Stimulated activated CD8-positive, alpha-beta memory T cell treated with anti-CD3 and anti-CD28 coated beads, Interleukin-7, amount 100 ng/mL, for 48 hours (primary cell): ENCODE measurements around the gene CDH8.
"Not testable (repeated sequence)": the region's sequence is repeated elsewhere in the genome, so short reads cannot be mapped to it uniquely, and the experiment has no call there.

ENCODE experiments used
- DNase-seq, 2 donors: peaks; one replicate each; pipeline ENCODE4 v3.0.0-alpha.2; 2020; ENCODE audit warnings: low read depth in 1 of 2; ENCODE audit errors: extremely low read depth in 1 of 2

The CDH8 gene

DNA sequence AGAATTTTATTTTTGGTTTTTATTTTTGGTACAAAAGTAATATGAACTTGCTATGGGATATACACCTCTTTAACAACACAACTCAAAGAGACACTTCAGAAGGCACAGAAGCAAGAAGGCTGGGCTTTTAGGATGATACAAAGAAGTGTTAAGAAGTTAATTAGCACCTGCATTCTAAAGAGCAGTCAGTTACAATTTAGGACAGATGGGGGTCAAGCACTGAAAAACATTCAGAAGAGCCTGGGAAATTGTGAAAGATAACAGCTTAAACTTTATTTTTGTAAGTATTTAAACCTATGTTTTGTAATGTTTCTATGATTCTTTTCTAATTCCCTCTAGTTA, 163.5 kb downstream of the CDH8 start:
- no peak for DNase-seq

DNA sequence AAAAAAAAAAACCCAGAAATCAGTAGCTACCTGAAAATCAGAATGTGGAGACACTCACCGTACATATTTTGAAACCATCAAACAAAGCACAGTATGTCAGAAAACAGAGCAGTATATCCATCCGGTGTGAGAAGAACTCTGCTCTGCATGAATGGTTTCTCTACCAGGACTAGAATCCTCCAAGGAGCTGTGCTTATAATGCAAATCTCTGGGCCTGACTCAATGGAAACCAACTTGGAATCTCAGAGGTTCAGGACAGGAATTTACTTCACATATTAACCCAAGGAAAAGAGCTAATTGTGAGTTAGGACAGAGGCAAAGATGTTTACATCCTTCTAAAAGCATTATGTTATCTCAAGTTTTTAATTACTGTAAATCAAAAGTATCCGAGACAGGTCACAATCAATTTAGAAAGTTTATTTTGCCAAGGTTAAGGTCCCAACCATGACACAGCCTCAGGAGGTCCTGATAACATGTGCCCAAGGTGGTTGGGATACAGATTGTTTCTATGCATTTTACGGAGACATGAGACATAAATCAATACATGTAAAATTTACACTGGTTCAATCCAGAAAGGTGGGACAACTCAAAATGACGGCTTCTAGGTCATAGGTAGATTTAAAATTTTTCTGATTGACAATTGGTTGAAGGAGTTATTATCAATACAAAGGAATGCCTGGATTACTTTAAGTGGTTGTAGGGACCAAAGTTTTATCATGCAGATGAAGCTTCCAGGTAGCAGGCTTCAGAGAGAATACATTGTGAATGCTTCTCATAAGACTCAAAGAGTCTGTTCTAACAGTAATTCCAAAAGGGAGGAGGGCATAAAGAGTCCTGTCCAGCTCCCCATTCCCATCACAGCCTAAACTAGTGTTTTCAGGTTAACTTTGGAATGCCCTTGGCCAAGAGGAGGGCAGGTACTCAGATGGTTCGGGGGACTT, 164.1 kb downstream of the CDH8 start:
- no peak for DNase-seq

DNA sequence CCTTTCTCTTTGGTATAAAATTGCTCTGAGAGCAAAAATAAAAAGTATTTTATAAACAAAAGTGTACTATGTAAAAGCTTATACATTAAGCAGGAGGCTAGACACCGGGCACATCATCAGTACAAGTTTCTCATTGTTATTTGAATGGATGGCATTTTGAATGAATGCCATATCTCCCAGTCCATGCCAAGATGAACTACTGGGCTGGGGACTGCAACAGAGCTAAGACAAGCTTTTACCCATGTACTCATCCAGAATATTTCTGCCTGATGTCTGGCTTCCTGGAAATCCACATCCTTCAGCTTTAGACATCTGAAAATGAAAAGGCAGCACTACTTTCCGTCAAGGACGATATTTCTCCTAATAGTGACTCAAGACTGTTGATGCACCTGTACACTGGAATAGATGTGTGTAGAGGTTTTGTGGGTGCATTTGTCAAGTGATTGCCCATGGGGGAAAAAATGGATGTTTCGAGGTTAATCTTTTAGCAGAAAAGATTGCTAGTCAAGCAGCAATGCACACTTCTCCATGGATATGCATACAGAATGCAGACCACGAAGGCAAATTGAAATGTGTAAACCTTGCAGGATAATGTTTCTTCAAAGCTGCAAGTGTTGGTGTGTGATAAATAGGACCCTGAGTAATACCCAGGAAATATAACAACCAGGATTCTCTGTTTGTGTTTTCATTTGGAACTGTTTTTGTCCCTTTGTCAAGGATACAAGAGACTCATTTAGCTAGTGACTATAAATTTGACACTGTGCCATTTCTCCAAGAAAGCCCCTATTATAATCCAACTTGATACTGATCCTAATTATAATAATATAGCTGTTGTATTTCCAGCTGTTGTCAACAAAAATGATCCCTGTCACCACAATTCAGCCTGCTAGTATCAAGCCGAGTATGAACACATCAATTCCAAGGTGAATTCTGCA, 173.8 kb downstream of the CDH8 start:
- no peak for DNase-seq

DNA sequence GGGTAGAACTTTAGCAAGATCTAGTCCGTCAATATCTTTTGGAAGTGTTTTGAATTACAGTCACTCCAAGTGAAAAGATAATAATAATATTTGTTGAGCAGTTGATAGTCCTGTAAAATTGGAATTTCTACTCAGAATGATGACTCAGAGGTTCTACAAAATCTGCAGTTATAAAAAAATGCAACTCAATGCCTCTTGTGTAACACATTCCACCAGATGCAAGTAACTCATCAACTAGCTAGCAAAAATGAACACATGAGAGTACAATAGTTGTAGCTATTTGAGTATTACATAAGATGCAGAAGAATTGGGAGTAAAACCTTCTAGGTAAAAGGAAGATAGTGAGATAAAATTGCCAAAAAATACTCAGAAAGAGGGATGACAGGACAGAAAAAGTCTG, 177.2 kb downstream of the CDH8 start:
- DNase-seq = no peak

DNA sequence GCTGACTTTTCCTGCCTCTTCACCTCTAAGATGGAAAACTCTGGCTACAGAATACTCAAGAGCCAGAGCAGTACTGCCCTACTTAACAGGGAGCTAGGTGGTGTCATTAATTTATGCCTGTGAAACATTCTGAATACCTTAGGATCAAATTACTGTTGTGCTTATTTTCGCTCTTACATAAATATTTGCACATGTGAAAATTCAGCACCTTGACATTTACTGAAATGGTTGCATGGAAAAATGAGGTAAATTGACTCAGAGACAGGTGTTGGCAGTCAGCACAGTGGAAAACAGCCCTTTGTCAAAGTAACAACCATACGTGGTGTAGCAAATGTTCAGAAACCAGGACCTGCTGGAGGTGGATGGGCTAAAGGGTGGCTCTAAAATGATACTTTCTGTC, 193.6 kb downstream of the CDH8 start:
- no peak for DNase-seq

DNA sequence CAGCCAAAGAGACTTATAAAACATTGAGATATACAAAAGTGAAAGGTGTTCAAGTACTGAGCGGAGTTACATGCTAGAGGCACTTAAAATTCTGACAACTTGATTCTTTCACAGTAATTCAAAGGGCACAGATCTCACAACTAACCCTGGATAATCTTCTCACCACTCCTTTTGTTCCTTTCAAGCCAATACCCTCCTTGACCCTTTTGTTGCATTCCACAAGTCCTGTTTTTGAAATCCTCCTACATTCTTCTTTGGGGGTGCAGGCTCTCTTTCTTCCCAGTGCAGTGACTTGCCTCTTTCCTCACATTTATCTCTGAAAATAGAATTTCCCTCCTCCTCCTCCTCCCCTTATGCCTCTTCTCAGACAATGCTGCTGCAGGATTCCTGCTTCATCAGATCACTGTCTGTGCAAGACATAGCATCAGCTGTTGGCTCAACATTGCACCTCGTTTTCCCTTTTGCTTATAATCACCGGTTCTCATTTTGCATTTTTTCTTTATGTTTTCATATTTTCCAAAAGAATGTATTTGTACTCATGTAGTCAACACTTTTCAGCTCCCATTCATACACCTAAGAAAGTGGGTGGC, 199.3 kb downstream of the CDH8 start:
- no peak for DNase-seq

DNA sequence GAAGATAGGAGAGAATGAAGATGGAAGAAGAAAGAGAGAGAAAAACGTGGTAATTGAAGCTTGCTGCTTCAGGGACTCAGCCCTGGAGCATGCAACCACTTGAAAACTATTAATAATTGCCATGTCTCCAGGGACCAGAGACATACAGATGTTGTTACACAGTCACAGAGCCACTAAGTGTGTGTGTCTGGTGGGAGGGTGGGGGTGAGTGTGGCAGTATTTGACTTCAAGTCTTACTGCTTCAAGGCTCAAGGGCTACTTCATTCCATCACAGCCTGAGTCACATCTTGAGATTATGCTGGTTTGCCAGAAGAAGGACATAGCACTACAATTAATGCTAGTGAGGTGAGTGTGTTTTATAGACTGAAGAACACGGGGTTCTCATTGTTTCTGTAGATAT, 202.2 kb downstream of the CDH8 start:
- no peak for DNase-seq

DNA sequence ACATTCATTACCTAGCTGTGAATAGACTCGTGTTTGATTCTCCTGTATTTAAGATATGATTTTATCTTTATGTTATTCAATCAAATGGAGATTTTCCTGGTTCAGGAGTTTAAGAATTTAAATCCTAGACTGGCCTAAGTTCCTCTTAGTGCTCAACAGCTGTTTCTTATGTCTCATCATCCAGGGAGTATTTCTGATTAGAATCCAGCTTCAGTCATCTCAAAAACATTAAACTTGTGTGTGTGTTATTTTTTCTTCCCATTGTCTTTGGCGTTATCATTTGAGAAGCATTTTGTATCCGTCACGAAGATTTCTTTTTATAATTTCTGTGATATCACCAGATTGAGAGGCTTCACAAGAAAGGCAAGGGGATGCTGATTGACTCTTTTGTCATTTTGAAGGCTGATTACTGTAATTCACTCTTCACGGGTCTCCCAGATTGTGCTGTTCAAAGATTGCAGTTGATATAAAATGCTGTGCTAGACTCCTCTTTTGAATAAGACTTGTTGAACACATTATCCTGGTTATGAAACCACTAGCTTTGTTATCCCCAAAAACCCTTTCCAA, 204.8 kb downstream of the CDH8 start:
- no peak for DNase-seq

DNA sequence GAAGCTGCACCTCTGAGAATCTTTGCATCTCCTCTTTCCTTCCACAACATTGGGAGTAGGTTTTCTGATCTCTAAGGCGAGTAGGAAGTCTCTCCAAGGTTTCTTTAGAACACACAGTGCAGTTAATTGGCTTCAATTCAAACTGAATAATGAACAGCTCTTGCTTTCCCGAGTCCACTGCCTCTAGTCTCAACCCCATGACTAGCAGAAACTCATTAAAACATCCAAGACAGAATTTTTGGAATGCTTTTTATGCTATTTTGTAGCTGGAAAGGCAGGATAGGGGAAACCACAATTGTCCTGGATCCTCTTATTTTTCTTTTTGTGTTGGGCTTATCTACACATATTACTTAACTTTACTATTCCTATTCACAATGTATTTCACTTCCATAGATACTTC, 206.6 kb downstream of the CDH8 start:
- no peak for DNase-seq

DNA sequence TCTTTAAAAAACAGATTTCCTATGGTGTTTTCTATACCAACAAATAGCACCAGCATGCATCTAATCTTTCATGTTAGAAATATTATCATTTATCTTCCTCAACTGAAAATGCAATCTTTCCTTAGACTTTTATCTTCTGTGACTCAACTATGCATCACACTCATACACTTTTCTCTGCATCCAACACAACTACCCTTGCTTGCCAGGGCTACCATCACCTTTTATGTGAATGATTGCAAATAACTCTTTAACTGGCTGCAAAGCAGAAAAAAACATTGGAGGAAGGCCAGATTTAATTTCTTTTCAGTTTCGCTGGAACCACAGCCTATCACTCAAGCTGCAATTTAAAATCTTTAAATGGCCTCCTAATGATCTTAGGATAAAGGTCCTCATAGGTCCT, 212.9 kb downstream of the CDH8 start:
- no peak for DNase-seq

DNA sequence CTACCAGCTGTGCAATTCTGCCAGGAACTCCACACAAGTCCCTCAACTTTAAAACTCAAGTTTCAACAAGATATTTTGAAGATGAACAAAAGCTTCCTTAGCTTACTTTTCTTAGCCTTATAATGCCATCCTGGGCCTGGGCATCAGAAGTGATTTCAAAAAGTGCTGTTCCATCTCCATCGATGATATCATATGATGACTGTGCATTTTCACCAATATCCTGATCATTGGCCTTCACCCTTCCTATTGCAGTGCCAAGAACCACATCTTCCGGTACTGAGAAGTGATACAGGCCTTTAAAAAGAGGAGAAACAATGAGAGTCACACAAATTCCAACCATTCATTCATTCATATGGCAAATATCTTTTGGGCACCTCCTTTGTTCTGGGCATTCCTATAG, 215.4 kb downstream of the CDH8 start:
- no peak for DNase-seq

DNA sequence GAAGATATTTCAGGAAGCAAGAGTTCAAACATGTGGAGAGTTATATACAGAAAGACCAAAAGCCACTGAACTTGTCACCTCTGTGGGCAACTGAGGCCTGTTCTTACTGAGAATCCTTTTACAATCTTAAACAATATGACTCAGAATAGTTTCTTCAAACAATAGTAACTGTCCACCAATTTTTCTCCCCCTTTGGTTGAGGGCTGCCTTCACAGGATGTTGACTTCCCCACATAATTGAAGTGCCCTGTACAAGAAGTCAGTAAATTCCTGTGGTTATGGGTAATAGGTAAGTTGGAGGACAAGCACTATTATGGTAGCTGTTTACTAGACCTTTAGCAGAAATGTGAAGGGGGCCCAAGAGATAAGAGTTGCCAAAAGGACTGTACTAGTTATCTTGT, 215.8 kb downstream of the CDH8 start:
- DNase-seq = no peak

DNA sequence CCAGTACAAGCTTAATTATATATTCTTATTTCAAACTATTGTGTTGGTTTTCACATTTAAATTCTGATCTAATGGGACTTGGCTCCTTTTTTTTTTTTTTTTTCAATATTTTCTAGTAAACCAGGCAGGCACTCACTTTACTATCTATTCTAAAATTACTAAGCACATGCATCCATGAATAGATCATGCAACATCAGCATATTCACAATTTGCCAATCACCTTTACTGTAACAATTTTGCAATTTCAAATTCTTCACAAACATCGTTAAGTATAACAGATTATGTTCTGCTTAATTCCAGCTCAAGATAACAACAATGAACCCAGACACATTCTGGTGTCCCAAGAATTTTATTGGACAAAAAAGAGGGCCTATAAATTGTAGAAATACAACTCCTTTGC, 217.4 kb downstream of the CDH8 start:
- no peak for DNase-seq

DNA sequence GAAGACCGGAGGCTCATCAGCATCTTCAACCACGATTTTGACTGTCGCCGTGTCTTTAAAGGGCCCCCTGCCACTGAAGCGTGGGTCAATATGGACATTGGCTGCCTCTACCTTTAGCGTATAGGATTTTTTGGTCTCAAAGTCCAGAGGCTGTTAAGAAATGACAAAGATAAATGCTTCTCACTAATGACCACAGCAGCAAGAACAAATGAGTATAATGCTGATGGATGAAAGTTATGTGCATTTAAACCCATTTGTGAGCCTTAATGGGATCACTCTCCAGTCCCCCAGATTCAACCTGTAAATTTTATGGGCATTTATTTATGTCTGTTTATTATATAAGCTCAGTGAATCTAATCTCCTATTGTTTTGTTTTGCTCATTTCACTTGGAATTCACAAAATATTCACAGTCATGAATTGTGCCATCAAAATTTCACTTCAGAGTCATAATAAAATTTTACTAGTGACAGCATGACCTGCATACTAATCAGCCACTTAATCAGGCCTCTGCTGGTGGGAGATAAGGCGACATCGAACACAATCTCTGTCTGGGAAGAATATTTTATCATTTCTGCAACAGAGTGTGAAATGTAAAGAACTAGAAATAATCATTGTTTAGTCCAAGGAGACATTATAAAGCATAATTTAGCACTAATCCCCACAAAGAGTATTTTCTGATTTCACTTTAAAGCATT, 218.5 kb downstream of the CDH8 start:
- no peak for DNase-seq

DNA sequence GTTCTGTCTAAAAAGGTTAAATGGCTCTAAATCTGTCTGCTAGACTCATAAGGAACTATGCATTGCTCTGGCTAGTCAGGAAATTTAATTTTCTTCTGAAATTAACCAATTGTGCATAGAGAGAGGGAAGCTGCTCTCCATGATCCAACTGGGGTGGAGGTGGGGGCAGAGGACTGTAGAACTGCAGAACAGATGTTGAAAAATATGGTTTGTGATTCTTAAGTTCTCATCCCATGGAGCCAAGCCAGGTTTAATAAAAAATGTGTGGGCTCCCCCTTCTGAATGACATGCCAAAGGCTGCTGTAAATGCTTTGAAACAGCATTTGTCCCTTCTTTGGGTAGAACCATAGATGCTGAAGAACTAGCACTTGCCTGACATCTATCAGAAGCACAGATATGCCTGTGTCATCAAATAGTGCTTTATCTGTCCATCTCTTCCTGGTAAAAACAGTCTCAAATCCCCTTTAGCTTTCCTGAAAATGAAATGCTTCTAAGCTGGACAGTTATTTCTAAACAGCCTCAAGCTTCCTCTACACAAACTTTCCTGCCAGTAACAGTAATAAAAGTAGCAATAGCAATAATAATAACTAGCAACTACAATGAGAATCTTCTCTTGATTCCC, 221.4 kb downstream of the CDH8 start:
- no peak for DNase-seq

DNA sequence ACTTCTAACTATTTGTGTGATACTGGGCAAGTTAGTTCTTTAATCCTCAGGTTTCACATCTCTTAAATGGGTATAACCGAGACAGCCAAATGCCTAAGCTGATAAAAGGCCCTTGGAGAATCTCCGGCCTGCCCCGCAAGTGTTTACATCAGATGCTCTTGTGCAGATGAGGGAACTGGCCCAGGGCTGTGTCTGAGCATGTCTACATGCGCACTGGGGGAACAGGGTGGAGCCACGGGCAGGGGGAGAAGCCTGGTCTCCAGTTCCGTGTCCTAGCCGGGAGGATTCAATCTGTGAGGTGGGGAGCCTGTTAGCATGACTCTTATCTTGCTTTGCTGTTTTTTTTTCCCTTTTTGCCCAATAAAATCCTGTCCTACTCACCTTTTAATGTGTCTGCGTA, 222.9 kb downstream of the CDH8 start:
- DNase-seq = no peak

DNA sequence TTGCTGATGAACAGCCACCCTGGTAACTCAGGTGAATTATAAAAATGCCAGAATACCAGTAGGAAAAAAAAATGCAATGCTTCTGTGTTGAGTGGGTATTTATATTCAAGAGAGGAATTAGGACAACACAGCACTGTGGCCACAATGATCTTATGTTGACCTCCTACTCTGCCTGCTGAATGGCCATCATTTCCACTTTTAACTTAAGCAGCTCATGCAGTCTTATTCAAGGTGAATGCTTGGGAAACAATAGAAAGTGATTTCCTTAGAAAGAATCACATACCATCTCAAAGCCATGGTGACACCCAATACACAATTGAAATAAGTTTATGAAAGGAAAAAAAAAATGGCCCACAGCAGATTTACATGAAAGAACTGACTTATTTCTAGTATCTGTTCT, 224.0 kb downstream of the CDH8 start:
- DNase-seq = no peak

DNA sequence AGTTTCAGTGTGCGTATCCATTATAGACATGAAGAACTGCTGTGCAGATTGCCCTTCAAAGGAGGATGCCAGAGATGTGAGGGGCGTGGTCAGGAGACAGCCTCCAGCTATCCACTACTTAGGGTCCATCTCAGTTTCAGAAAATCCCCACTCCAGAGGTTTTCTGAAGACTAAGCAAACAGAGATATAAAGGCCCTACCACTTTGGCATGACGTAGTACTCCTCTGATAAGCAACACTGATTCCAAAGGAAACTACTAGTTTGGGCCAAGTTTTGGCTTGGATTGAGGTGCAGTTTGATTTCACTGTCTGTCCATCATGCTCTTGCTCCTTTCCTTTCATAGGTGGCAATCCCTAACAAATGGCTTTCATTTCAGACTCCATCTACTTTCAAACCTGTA, 228.7 kb downstream of the CDH8 start:
- no peak for DNase-seq

DNA sequence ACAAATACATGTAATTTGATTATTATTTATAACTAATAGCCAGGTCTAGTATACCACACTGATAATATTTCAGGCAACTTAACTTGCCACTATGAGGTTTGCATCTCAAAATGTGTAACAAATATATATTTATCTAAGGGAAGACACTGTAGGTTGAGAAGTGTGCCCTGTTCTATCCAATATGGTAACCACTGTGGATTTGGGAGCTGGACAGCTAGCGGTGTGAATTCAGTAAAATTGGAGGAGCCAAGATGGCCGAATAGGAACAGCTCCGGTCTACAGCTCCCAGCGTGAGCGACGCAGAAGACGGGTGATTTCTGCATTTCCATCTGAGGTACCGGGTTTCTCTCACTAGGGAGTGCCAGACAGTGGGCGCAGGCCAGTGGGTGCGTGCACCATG, 235.0 kb downstream of the CDH8 start:
- DNase-seq = not testable (repeated sequence)

DNA sequence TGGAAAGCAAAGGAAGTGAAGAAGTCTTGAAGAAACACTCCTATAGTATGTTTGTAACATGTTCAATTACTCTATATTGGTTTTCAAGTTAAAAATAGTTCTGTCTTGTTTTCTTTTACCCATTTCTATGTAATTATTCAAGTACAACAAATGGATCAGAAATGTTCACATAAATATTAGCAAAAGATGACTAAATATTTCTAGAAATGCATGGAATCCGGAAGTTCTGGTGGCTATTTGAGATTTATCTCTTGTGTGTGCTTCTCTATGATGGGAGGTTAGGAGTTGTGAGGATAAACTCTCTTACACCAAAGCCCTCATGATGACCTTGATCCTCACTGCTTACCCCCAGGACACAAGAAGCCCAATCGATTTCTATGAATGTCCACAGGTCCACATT, 237.5 kb downstream of the CDH8 start:
- DNase-seq = no peak
